SK-N-SH (cell line): Measurements from ENCODE around the gene TRIP11.

Source experiments
- CTCF ChIP-seq: fragments of 200-600 bp; sonication (generic); IDR thresholded peaks from 2 replicates; pipeline ENCODE4 v1.6.1; 2017; ENCODE audit warnings: antibody characterized with exemption, mild to moderate bottlenecking, moderate library complexity
- EP300 ChIP-seq, 2 experiments: IDR thresholded peaks; 2 replicates each; pipeline versions ENCODE4 v1.4.0 to v1.6.1; 2012; ENCODE audit warnings: borderline replicate concordance in 1 of 2, low read depth in 1 of 2, low read length in 1 of 2
- FOXM1 ChIP-seq: IDR thresholded peaks from 2 replicates; pipeline ENCODE4 v1.4.0; 2012; ENCODE audit warnings: low read depth, mild to moderate bottlenecking
- GATA2 ChIP-seq: sonication (generic); formaldehyde crosslinking; IDR thresholded peaks from 2 replicates; pipeline ENCODE4 v1.5.0; 2020; ENCODE audit warnings: mild to moderate bottlenecking, missing genetic modification reagents
- JUND ChIP-seq: IDR thresholded peaks from 2 replicates; pipeline ENCODE4 v1.4.0; 2012
- MAX ChIP-seq: IDR thresholded peaks from 2 replicates; pipeline ENCODE4 v1.4.0; 2012; ENCODE audit warnings: low read depth
- REST ChIP-seq: IDR thresholded peaks from 2 replicates; pipeline ENCODE4 v1.6.1; 2012; ENCODE audit warnings: mild to moderate bottlenecking, low read depth, low read length, moderate library complexity
- TAF1 ChIP-seq: IDR thresholded peaks from 2 replicates; pipeline ENCODE4 v1.6.1; 2012; ENCODE audit warnings: low read depth, mild to moderate bottlenecking, low read length, moderate library complexity, borderline replicate concordance
- YY1 ChIP-seq: IDR thresholded peaks from 2 replicates; pipeline ENCODE4 v1.4.0; 2012; ENCODE audit warnings: low read depth, mild to moderate bottlenecking

- TF ChIP-seq JUND = no peak
- TF ChIP-seq REST = no peak
- TF ChIP-seq CTCF = no peak
- TF ChIP-seq MAX = no peak
- TF ChIP-seq GATA2 (CRISPR knock-in tag) = no peak
- no peak for TF ChIP-seq FOXM1
- no peak for TF ChIP-seq TAF1
- TF ChIP-seq EP300 (IDR thresholded peaks at IDR 0.05; ENCODE audit: borderline replicate concordance in 1 of 2, low read depth in 1 of 2, low read length in 1 of 2) = no peak
- no peak for TF ChIP-seq YY1
These were observed 18.4 kb upstream of the TRIP11 start for GRCh38 chr14:92058006-92058917.
